SU-DHL-6 (cell line): ENCODE data around the gene CABLES2.

Experiments used
- EZH2phosphoT487 ChIP-seq: fragments of 200-600 bp; sonication (generic), shearing (Covaris generic); conservative IDR thresholded peaks from 2 replicates; pipeline ENCODE4 v1.6.1; 2018; ENCODE audit warnings: mild to moderate bottlenecking, antibody characterized with exemption, low read length, moderate library complexity, mixed read lengths
- TF ChIP-seq, protein P1 (sequence below): fragments of 200-600 bp; sonication (generic); IDR thresholded peaks from one replicate; pipeline ENCODE4 v1.5.1; 2017; ENCODE audit warnings: antibody characterized with exemption, mild to moderate bottlenecking, low read length, moderate library complexity; ENCODE audit not compliant: insufficient read depth, poor library complexity, severe bottlenecking

DNA sequence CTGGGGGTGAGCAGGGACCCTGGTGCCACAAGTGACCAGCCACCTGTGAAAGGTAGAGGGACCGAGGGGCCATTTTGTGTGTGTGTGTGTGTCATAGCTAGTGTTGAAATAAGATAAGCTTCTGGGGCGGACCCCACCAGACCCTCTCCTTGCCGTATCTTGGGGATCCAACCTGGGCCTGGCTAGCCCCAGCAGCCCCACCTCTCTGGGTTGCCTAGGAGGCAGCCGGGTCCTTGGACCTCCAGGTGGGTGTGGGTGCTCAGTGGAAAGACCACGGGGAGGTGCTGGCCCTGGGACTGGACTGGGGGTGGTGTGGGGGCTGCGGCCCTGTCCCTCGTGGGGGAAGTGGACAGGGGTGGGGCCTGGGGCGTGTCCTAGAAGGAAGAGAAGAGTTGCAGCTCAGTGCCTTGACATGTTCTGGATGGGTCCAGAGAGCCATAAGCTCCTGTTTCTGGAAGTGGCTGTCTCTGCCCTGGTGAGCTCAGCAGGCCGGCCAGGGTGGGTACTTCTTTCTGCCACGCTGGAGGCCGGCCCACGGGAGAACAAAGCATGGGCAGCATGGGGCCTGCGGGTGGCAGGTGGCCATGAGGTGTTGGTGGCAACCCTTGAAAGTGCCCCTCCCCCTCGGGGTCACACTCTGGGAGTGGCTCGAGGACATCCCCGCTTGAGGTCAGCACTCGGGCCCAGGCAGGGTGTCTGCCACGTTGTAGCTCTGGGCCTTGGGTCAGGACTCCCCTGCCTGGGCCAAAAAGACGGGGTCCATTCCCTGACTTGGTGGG lies 11.8 kb upstream of the CABLES2 start:
- TF ChIP-seq, protein P1, sequence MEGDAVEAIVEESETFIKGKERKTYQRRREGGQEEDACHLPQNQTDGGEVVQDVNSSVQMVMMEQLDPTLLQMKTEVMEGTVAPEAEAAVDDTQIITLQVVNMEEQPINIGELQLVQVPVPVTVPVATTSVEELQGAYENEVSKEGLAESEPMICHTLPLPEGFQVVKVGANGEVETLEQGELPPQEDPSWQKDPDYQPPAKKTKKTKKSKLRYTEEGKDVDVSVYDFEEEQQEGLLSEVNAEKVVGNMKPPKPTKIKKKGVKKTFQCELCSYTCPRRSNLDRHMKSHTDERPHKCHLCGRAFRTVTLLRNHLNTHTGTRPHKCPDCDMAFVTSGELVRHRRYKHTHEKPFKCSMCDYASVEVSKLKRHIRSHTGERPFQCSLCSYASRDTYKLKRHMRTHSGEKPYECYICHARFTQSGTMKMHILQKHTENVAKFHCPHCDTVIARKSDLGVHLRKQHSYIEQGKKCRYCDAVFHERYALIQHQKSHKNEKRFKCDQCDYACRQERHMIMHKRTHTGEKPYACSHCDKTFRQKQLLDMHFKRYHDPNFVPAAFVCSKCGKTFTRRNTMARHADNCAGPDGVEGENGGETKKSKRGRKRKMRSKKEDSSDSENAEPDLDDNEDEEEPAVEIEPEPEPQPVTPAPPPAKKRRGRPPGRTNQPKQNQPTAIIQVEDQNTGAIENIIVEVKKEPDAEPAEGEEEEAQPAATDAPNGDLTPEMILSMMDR = no peak
- no peak for TF ChIP-seq EZH2phosphoT487
